HEK293 (cell line): Measurements from ENCODE around the gene ADIRF.

Source experiments
- CTCF ChIA-PET: fragments of 350-600 bp; formaldehyde crosslinking; extraction: SDS; loops from one replicate; lab custom pipeline; 2021; ENCODE audit warnings: antibody characterized with exemption; lab: Yijun Ruan, JAX
- POLR2A ChIA-PET: fragments of 300-600 bp; formaldehyde crosslinking; extraction: SDS; loops from one replicate; lab custom pipeline; 2020; ENCODE audit warnings: antibody characterized with exemption, inconsistent platforms; lab: Yijun Ruan, JAX
- H3K27ac ChIP-seq: fragments of 200-500 bp; sonication (Bioruptor generic); 2 replicates; pipeline ENCODE4 v1.5.1; 2014; ENCODE audit warnings: low read depth, low read length, control low read depth, inconsistent platforms; ENCODE audit errors: extremely low read depth
- H3K36me3 ChIP-seq, 2 experiments: fragments of 200-500 bp in 1 of 2; sonication (Bioruptor generic) in 1 of 2; 1 replicate in 1 of 2; 2 replicates in 1 of 2; pipeline ENCODE4 v1.5.1; 2014 to 2017; ENCODE audit warnings: inconsistent platforms in 2 of 2, low read length in 2 of 2; ENCODE audit not compliant: control insufficient read depth in 2 of 2, insufficient read depth in 1 of 2
- H3K4me1 ChIP-seq: fragments of 200-500 bp; sonication (Bioruptor generic); 2 replicates; pipeline ENCODE4 v1.5.1; 2014; ENCODE audit warnings: mild to moderate bottlenecking, low read length, inconsistent platforms; ENCODE audit not compliant: control insufficient read depth, insufficient read depth
- H3K4me3 ChIP-seq: 2 replicates; pipeline ENCODE4 v1.5.1; 2011; ENCODE audit warnings: low read depth, mild to moderate bottlenecking, control low read depth, low read length, moderate library complexity
- H3K9me3 ChIP-seq: fragments of 200-500 bp; sonication (Bioruptor generic); 2 replicates; pipeline ENCODE4 v1.5.1; 2014; ENCODE audit warnings: low read depth, low read length, inconsistent platforms; ENCODE audit not compliant: control insufficient read depth, insufficient read depth
- ATF2 ChIP-seq: fragments of 450-650 bp; formaldehyde crosslinking; IDR thresholded peaks from 2 replicates; pipeline ENCODE4 v1.5.1; 2016; ENCODE audit warnings: missing biosample characterization, missing genetic modification characterization, low read depth
- HOXD13 ChIP-seq: sonication (generic); formaldehyde crosslinking; IDR thresholded peaks from 2 replicates; pipeline ENCODE4 v1.8.0; 2022; ENCODE audit warnings: missing genetic modification reagents, borderline replicate concordance
- KLF1 ChIP-seq: fragments of 450-650 bp; formaldehyde crosslinking; IDR thresholded peaks from 2 replicates; pipeline ENCODE4 v1.5.1; 2016; ENCODE audit warnings: missing biosample characterization, missing genetic modification characterization
- ZBTB6 ChIP-seq: fragments of 450-650 bp; formaldehyde crosslinking; IDR thresholded peaks from 2 replicates; pipeline ENCODE4 v1.5.1; 2017; ENCODE audit warnings: missing biosample characterization, missing genetic modification characterization
- ZNF114 ChIP-seq: fragments of 450-650 bp; formaldehyde crosslinking; IDR thresholded peaks from 2 replicates; pipeline ENCODE4 v1.5.0; 2017; ENCODE audit warnings: missing biosample characterization, missing genetic modification characterization
- ZNF221 ChIP-seq: fragments of 450-650 bp; formaldehyde crosslinking; IDR thresholded peaks from 2 replicates; pipeline ENCODE4 v1.5.1; 2017; ENCODE audit warnings: missing biosample characterization, missing genetic modification characterization, borderline replicate concordance
- ZNF26 ChIP-seq: fragments of 450-650 bp; formaldehyde crosslinking; IDR thresholded peaks from 2 replicates; pipeline ENCODE4 v1.5.1; 2016; ENCODE audit warnings: missing biosample characterization, missing genetic modification characterization
- ZNF274 ChIP-seq, 2 experiments: fragments of 200-500 bp in 1 of 2; fragments of 450-650 bp in 1 of 2; sonication (Bioruptor generic) in 1 of 2; formaldehyde crosslinking in 1 of 2; IDR thresholded peaks; 2 replicates each; pipeline versions ENCODE4 v1.5.1 to v1.6.1; 2014 to 2016; ENCODE audit warnings: borderline replicate concordance in 1 of 2, inconsistent platforms in 1 of 2, low read length in 1 of 2, missing biosample characterization in 1 of 2, missing genetic modification characterization in 1 of 2
- ZNF341 ChIP-seq: fragments of 450-650 bp; formaldehyde crosslinking; IDR thresholded peaks from 2 replicates; pipeline ENCODE4; 2016; ENCODE audit warnings: low read depth, missing biosample characterization, missing genetic modification characterization
- ZNF350 ChIP-seq: fragments of 450-650 bp; formaldehyde crosslinking; IDR thresholded peaks from 2 replicates; pipeline ENCODE4 v1.5.0; 2017; ENCODE audit warnings: missing biosample characterization, mild to moderate bottlenecking, missing genetic modification characterization
- ZNF488 ChIP-seq: fragments of 450-650 bp; formaldehyde crosslinking; IDR thresholded peaks from 2 replicates; pipeline ENCODE4 v1.5.1; 2016; ENCODE audit warnings: missing biosample characterization, missing genetic modification characterization
- ZNF513 ChIP-seq: fragments of 450-650 bp; IDR thresholded peaks from 2 replicates; pipeline ENCODE4 v1.5.1; 2018; ENCODE audit warnings: missing biosample characterization, missing genetic modification characterization
- ZNF555 ChIP-seq: fragments of 450-650 bp; formaldehyde crosslinking; conservative IDR thresholded peaks from 2 replicates; pipeline ENCODE4 v1.5.1; 2017; ENCODE audit warnings: missing biosample characterization, mild to moderate bottlenecking, missing genetic modification characterization, inconsistent platforms
- ZNF596 ChIP-seq: fragments of 450-650 bp; IDR thresholded peaks from 2 replicates; pipeline ENCODE4 v1.5.0; 2018; ENCODE audit warnings: missing biosample characterization, mild to moderate bottlenecking, missing genetic modification characterization, moderate library complexity
- ZNF629 ChIP-seq: fragments of 450-650 bp; formaldehyde crosslinking; IDR thresholded peaks from 2 replicates; pipeline ENCODE4 v1.5.1; 2017; ENCODE audit warnings: missing biosample characterization, missing genetic modification characterization
- ZNF76 ChIP-seq: fragments of 450-650 bp; formaldehyde crosslinking; IDR thresholded peaks from 2 replicates; pipeline ENCODE4; 2016; ENCODE audit warnings: low read depth, missing biosample characterization, missing genetic modification characterization, borderline replicate concordance
- ZNF776 ChIP-seq: fragments of 450-650 bp; formaldehyde crosslinking; IDR thresholded peaks from 2 replicates; pipeline ENCODE4 v1.5.0; 2017; ENCODE audit warnings: missing biosample characterization, missing genetic modification characterization, borderline replicate concordance
- ZNF791 ChIP-seq: fragments of 450-650 bp; formaldehyde crosslinking; IDR thresholded peaks from 2 replicates; pipeline ENCODE4 v1.5.1; 2016; ENCODE audit warnings: missing biosample characterization, missing genetic modification characterization
- ZNF830 ChIP-seq: fragments of 450-650 bp; IDR thresholded peaks from 2 replicates; pipeline ENCODE4 v1.5.0; 2018; ENCODE audit warnings: missing biosample characterization, missing genetic modification characterization, low read depth, mild to moderate bottlenecking, moderate library complexity
- ZSCAN16 ChIP-seq: fragments of 450-650 bp; formaldehyde crosslinking; IDR thresholded peaks from 2 replicates; pipeline ENCODE4 v1.5.1; 2016; ENCODE audit warnings: missing biosample characterization, missing genetic modification characterization

The ADIRF gene

GRCh38 chr10:86941426-86941825 lies 26.9 kb upstream of the ADIRF start:
- H3K4me1 ChIP-seq = no peaks in the 10 kb centered on the region
- H3K9me3 ChIP-seq = no peaks in the 10 kb centered on the region
- no peak overlapping the region for H3K4me3 ChIP-seq
- CTCF ChIA-PET = interaction anchor here (0.9 to 1.9 kb wide), 2 partner anchors 18 to 253 kb away, joined by 3 to 11 read pairs; partner anchors contain the start of gene SNCG
- no peaks in the 10 kb centered on the region for H3K36me3 ChIP-seq
- no peak for TF ChIP-seq ZNF221 (tag by site-specific recombination)
- no peak for TF ChIP-seq ZNF488 (tag by site-specific recombination)
- no peak for TF ChIP-seq ZNF76 (tag by site-specific recombination)
- no peak for TF ChIP-seq ZNF629
- no peak for TF ChIP-seq ZNF513 (tag by site-specific recombination)
- no peak for TF ChIP-seq ZNF26 (tag by site-specific recombination)
- no peak for TF ChIP-seq ZSCAN16 (tag by site-specific recombination)
- TF ChIP-seq ZNF776 (tag by site-specific recombination) = no peak
- no peak for TF ChIP-seq ZNF274 (IDR thresholded peaks at IDR 0.05; ENCODE audit: low read length)
- no peak for TF ChIP-seq ZNF274 (tag by site-specific recombination; IDR thresholded peaks at IDR 0.05; ENCODE audit: borderline replicate concordance)
- no peak for TF ChIP-seq ZNF596 (tag by site-specific recombination)
- TF ChIP-seq ZBTB6 (tag by site-specific recombination) = no peak
- no peak for TF ChIP-seq HOXD13 (CRISPR knock-in tag)
- no peak for TF ChIP-seq ZNF555
- no peak for TF ChIP-seq KLF1 (tag by site-specific recombination)
- no peak for TF ChIP-seq ZNF791 (tag by site-specific recombination)
- TF ChIP-seq ZNF830 = no peak
- TF ChIP-seq ZNF114 (tag by site-specific recombination) = no peak
- no peak for TF ChIP-seq ZNF341
- TF ChIP-seq ZNF350 (tag by site-specific recombination) = no peak
- TF ChIP-seq ATF2 = no peak
- TF ChIP-seq, all 188 proteins: peak for 0
- POLR2A ChIA-PET = no interaction called here
- no peak overlapping the region for H3K27ac ChIP-seq
